Measurements from ENCODE around the gene SUSD3. TPM values are rescaled to one million over a fixed set of nuclear protein-coding genes. Genes with fewer than 3 reads are reported as not detected.

Gene SUSD3
- total and polyA plus RNA-seq, 2 of the 4 experiments (the other 2 are of a cell fraction), result 0.54 to 1.5 TPM

- H3K4me2 ChIP-seq (ENCODE audit: low read depth, low read length), result no peak overlapping the region
- H3K9me1 ChIP-seq (ENCODE audit: insufficient read depth, low read length), result peaks cover 23% of the 10 kb centered on the region
- dilution Hi-C loops (cut with HindIII; ENCODE audit: low sequenced_read_pairs, unreplicated experiment), result no loop called here
- peaks cover 13% of the 10 kb centered on the region for H3K4me1 ChIP-seq (ENCODE audit: control insufficient read depth, insufficient read depth, low read length)
- peak overlapping the region; percentile 75 for H2AK9ac ChIP-seq (replicated peaks; ENCODE audit: low read depth, low read length, poor library complexity)
- no peak overlapping the region for H2BK15ac ChIP-seq (ENCODE audit: low read depth, low read length)
- H3K36me3 ChIP-seq (ENCODE audit: control insufficient read depth, insufficient read depth, low read length), result peaks cover 23% of the 10 kb centered on the region
- H2BK5ac ChIP-seq (ENCODE audit: low read depth, low read length, poor library complexity, severe bottlenecking), result no peak overlapping the region
- ATAC-seq (ENCODE audit: low read depth), result no peak
- H4K5ac ChIP-seq (ENCODE audit: low read depth, low read length), result no peak overlapping the region
- no peak overlapping the region for H3K4me3 ChIP-seq (ENCODE audit: insufficient read depth, low read depth, low read length)
- H3K27me3 ChIP-seq (ENCODE audit: control insufficient read depth, insufficient read depth, low read length), result no peaks in the 10 kb centered on the region
- no peak overlapping the region for H3K9ac ChIP-seq (ENCODE audit: low read depth, low read length)
- H3K23ac ChIP-seq (ENCODE audit: low read depth, low read length), result no peak overlapping the region
- no peak overlapping the region for H2BK20ac ChIP-seq (ENCODE audit: low read depth, low read length)
- H2BK120ac ChIP-seq (ENCODE audit: low read depth, low read length), result no peak overlapping the region
- H2AK5ac ChIP-seq (ENCODE audit: low read depth, low read length), result peak overlapping the region; percentile 4; the same call in 1 of the 2 replicates
- ChIA-PET POLR2A (ENCODE audit: unreplicated experiment) (no interaction called here), CTCF (no interaction called here)
- no peak overlapping the region for H3K4ac ChIP-seq (ENCODE audit: low read depth, low read length)
- in situ Hi-C loops (cut with MboI; ENCODE audit: low sequenced_read_pairs), result loop anchor here (25.0 kb wide), 1 partner anchor 441 kb away; no protein-coding TSS in a partner anchor
- H2AFZ ChIP-seq (replicated peaks; ENCODE audit: low read length, poor library complexity), result no peak overlapping the region
- BruUV-seq (replicated peaks), result no TSS peak
- no peak overlapping the region for H3K56ac ChIP-seq (ENCODE audit: extremely low read depth, insufficient read depth, low read length)
- peaks cover 5% of the 10 kb centered on the region for H4K20me1 ChIP-seq (ENCODE audit: insufficient read depth, low read length)
- H3K27ac ChIP-seq (ENCODE audit: insufficient read depth, low read length), result no peak overlapping the region
- H3K79me1 ChIP-seq (ENCODE audit: low read depth in 1 of 2, low read length in 2 of 2), result peaks cover 0 to 23% of the 10 kb centered on the region in 2 experiments; a peak in 2 of 4 replicates
- H4K8ac ChIP-seq (ENCODE audit: low read depth in 2 of 2, low read length in 2 of 2), result no peak overlapping the region
- WGBS, 2 experiments (ENCODE audit: extremely low coverage in 2 of 2, insufficient read length in 1 of 2), result 80% methylated on average over 4 of the region's 20 CpGs; no CpG with 5 or more reads in 1 of the 2 experiments
- no peak for DNase-seq
- no peaks in the 10 kb centered on the region for H3K9me3 ChIP-seq (ENCODE audit: control insufficient read depth, insufficient read depth, low read length)
- H3K18ac ChIP-seq (ENCODE audit: low read depth, low read length), result no peak overlapping the region
- no peak overlapping the region for H3K14ac ChIP-seq (replicated peaks; ENCODE audit: low read depth, low read length)
- intact Hi-C loops (cut with micrococcal nuclease), result no loop called here
- no peak overlapping the region for H4K91ac ChIP-seq (ENCODE audit: insufficient read depth, low read depth, low read length)
- TF ChIP-seq CEBPB (IDR thresholded peaks at IDR 0.05; ENCODE audit: low read depth, low read length), result no peak
- TF ChIP-seq CTCF (conservative IDR thresholded peaks at IDR 0.05; ENCODE audit: low read depth, low read length), result no peak
- no peak for TF ChIP-seq RAD21 (IDR thresholded peaks at IDR 0.05; ENCODE audit: low read length)
- TF ChIP-seq NFE2L2 (IDR thresholded peaks at IDR 0.05; ENCODE audit: low read depth, low read length), result no peak
- TF ChIP-seq USF2 (IDR thresholded peaks at IDR 0.05; ENCODE audit: low read depth, low read length), result no peak
- TF ChIP-seq MXI1 (IDR thresholded peaks at IDR 0.05; ENCODE audit: borderline replicate concordance, low read depth, low read length), result no peak
- no peak for TF ChIP-seq BHLHE40 (IDR thresholded peaks at IDR 0.05; ENCODE audit: low read depth, low read length)
- no peak for TF ChIP-seq MAZ (IDR thresholded peaks at IDR 0.05; ENCODE audit: borderline replicate concordance, low read depth, low read length)
- no peak for TF ChIP-seq RCOR1 (IDR thresholded peaks at IDR 0.05; ENCODE audit: insufficient replicate concordance, low read length)
- no peak for TF ChIP-seq RFX5 (IDR thresholded peaks at IDR 0.05; ENCODE audit: low read depth, low read length)
- TF ChIP-seq CHD1 (IDR thresholded peaks at IDR 0.05; ENCODE audit: low read depth, low read length), result no peak
- no peak for TF ChIP-seq MAFK (IDR thresholded peaks at IDR 0.05; ENCODE audit: low read depth, low read length)
- TF ChIP-seq FOS (IDR thresholded peaks at IDR 0.05; ENCODE audit: low read depth, low read length), result no peak
- no peak for TF ChIP-seq SMC3 (IDR thresholded peaks at IDR 0.05; ENCODE audit: low read depth, low read length)
Observed at GRCh38 chr9:93121316-93122241, 63.1 kb downstream of the SUSD3 start.
